ENCODE measurements around the gene MYBBP1A. TPM values are rescaled to one million over a fixed set of nuclear protein-coding genes. Genes with fewer than 3 reads are reported as not detected.
A peak's percentile ranks its signal among the peaks of the same experiment; 100 is the strongest.

Gene MYBBP1A
- polyA plus RNA-seq, 3 donors, result 4.2 to 22.3 (median 5.3) TPM

DNA sequence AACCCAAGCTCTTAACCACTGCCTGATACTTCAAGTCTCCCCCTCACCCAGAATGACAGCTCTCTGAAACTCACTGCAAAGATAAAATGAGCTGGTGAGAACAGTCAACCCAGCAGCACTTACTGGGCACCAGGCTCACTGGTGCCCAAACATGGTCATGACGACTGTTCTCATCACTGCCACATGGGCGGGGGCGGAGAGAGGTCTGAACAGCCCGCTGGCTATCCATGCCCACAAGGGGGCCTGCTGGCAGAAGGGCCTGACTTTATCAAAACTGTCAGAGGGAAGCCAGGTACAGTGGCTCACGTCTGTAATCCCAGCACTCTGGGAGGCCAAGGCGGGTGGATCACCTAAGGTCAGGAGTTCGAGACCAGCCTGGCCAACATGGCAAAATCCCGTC lies 4.0 kb downstream of the MYBBP1A start:
- Histone ChIP-seq H3K36me3 (replicated peaks in 1 of 2; ENCODE audit: control insufficient read depth in 1 of 2, insufficient read depth in 2 of 2, low read length in 2 of 2) (peaks cover 62 to 75% of the 10 kb centered on the region in 2 donors), H2AFZ (ENCODE audit: insufficient read depth, low read depth, low read length, poor library complexity, severe bottlenecking) (no peak overlapping the region), H3K4me1 (ENCODE audit: control insufficient read depth in 1 of 2, insufficient read depth in 2 of 2, low read length in 2 of 2) (peaks cover 19 to 24% of the 10 kb centered on the region in 2 donors), H3K27ac (ENCODE audit: low read depth in 1 of 2, low read length in 2 of 2) (no peak overlapping the region), H3K4me3 (replicated peaks in 1 of 3; ENCODE audit: low read depth in 2 of 3, low read length in 3 of 3) (no peak overlapping the region), H4K20me1 (ENCODE audit: insufficient read depth, low read length) (no peaks in the 10 kb centered on the region), H3K4me2 (replicated peaks; ENCODE audit: extremely low read depth, low read length, poor library complexity, severe bottlenecking) (no peak overlapping the region), H3K27me3 (ENCODE audit: control insufficient read depth in 2 of 2, insufficient read depth in 2 of 2, low read length in 2 of 2) (no peaks in the 10 kb centered on the region), H3K79me2 (ENCODE audit: insufficient read depth, low read length) (peaks cover 17% of the 10 kb centered on the region), H3K9me3 (replicated peaks in 1 of 2; ENCODE audit: control insufficient read depth in 1 of 2, insufficient read depth in 1 of 2, low read length in 2 of 2) (no peaks in the 10 kb centered on the region), H3K9ac (ENCODE audit: insufficient read depth, low read length, poor library complexity, severe bottlenecking) (no peak overlapping the region)
- DNase-seq, result no peak
- Mint-ChIP-seq H3K9me3 (no peaks in the 10 kb centered on the region), H3K27ac (peak overlapping the region in 1 of 7 donors; percentile 10), H3K27me3 (ENCODE audit: low read depth in 3 of 3) (peaks cover 0 to 3% (median 3%) of the 10 kb centered on the region in 3 donors), H3K36me3 (peaks cover 52 to 75% of the 10 kb centered on the region in 2 donors), H3K4me3 (no peak overlapping the region), H3K4me1 (peaks cover 19% of the 10 kb centered on the region)
- TF ChIP-seq, protein P1, sequence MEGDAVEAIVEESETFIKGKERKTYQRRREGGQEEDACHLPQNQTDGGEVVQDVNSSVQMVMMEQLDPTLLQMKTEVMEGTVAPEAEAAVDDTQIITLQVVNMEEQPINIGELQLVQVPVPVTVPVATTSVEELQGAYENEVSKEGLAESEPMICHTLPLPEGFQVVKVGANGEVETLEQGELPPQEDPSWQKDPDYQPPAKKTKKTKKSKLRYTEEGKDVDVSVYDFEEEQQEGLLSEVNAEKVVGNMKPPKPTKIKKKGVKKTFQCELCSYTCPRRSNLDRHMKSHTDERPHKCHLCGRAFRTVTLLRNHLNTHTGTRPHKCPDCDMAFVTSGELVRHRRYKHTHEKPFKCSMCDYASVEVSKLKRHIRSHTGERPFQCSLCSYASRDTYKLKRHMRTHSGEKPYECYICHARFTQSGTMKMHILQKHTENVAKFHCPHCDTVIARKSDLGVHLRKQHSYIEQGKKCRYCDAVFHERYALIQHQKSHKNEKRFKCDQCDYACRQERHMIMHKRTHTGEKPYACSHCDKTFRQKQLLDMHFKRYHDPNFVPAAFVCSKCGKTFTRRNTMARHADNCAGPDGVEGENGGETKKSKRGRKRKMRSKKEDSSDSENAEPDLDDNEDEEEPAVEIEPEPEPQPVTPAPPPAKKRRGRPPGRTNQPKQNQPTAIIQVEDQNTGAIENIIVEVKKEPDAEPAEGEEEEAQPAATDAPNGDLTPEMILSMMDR (IDR thresholded peaks at IDR 0.05), result no peak
- intact Hi-C loops (cut with micrococcal nuclease), result loop anchor here in 1 of 2 donors (5.0 kb wide), 1 partner anchor 184 kb away; the partner anchor contains the start of gene UBE2G1
- WGBS (ENCODE audit: insufficient coverage), result 91% methylated on average over 8 of the region's 8 CpGs

DNA sequence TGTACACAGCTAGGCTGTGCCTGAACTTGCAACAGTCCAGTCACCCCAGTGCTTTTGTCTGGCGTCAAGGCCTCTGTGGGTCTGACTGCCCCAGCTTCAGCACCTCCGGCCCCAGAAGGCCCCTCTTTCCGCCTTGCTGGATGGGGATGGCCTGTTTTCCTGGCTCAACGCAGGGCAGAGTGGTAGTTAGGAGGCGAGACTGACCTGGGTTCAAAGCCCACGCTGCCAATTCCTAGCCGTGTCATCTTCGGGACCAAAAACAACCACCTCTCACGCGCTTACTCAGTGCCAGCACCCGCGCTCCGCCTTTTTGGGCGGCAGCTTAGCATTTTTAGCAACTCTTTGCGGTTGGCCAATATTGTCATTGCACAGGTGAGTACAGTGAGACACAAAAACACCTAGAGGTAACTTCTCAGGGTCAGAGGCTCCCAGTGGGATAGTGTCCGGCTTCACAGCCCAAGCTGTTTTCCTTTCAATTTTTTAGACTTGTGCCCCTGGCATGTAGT lies 4.6 kb downstream of the MYBBP1A start:
- peaks cover 52 to 80% of the 10 kb centered on the region in 2 donors for H3K36me3 Mint-ChIP-seq
- TF ChIP-seq, protein P1 (IDR thresholded peaks at IDR 0.05), result no peak
- peaks cover 14% of the 10 kb centered on the region for H3K4me1 Mint-ChIP-seq
- Histone ChIP-seq H3K36me3 (replicated peaks in 1 of 2; ENCODE audit: control insufficient read depth in 1 of 2, insufficient read depth in 2 of 2, low read length in 2 of 2) (peaks cover 65 to 79% of the 10 kb centered on the region in 2 donors), H3K4me3 (replicated peaks in 1 of 3; ENCODE audit: low read depth in 2 of 3, low read length in 3 of 3) (no peak overlapping the region), H3K79me2 (ENCODE audit: insufficient read depth, low read length) (peaks cover 17% of the 10 kb centered on the region), H3K9ac (ENCODE audit: insufficient read depth, low read length, poor library complexity, severe bottlenecking) (no peak overlapping the region), H3K27ac (ENCODE audit: low read depth in 1 of 2, low read length in 2 of 2) (no peak overlapping the region), H3K9me3 (replicated peaks in 1 of 2; ENCODE audit: control insufficient read depth in 1 of 2, insufficient read depth in 1 of 2, low read length in 2 of 2) (no peaks in the 10 kb centered on the region), H4K20me1 (ENCODE audit: insufficient read depth, low read length) (no peaks in the 10 kb centered on the region), H2AFZ (ENCODE audit: insufficient read depth, low read depth, low read length, poor library complexity, severe bottlenecking) (no peak overlapping the region), H3K4me2 (replicated peaks; ENCODE audit: extremely low read depth, low read length, poor library complexity, severe bottlenecking) (no peak overlapping the region), H3K4me1 (ENCODE audit: control insufficient read depth in 1 of 2, insufficient read depth in 2 of 2, low read length in 2 of 2) (peaks cover 14 to 18% of the 10 kb centered on the region in 2 donors), H3K27me3 (ENCODE audit: control insufficient read depth in 2 of 2, insufficient read depth in 2 of 2, low read length in 2 of 2) (no peaks in the 10 kb centered on the region)
- 98% methylated on average over 15 of the region's 16 CpGs for WGBS (ENCODE audit: insufficient coverage)
- no peak for DNase-seq
- no peaks in the 10 kb centered on the region for H3K9me3 Mint-ChIP-seq
- intact Hi-C loops (cut with micrococcal nuclease), result loop anchor here in 1 of 2 donors (5.0 kb wide), 1 partner anchor 183 kb away; the partner anchor contains the start of gene UBE2G1
- H3K4me3 Mint-ChIP-seq, result no peak overlapping the region
- peaks cover 0 to 5% (median 3%) of the 10 kb centered on the region in 3 donors for H3K27me3 Mint-ChIP-seq (ENCODE audit: low read depth in 3 of 3)
- H3K27ac Mint-ChIP-seq, result peak overlapping the region in 1 of 7 donors; percentile 22
